ENCODE results near the gene TPD52L1. TPM values are rescaled to one million over a fixed set of nuclear protein-coding genes. Genes with fewer than 3 reads are reported as not detected.

TPD52L1 gene
- total RNA-seq, 1 donor from 2014 or later, result 57.8 TPM

DNA sequence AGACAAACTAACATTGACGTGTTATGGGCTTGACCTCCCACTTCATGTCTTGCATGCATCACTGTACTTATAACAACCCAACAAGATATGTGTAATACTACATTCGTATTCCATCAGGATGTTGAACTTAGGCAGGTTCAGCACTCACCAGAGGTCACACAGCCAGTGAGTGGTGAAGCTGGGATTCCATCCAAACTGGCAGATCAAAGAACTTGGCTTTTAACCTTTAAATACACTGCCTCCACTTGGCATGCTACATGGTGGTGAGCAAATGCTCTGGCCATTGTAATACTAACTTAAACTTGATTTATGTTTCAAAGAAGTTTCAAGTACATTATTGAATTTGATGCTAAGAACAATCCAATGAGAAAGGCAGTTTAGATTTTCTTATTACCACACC is 158.9 kb downstream of the TPD52L1 start:
- intact Hi-C loops (cut with micrococcal nuclease), result loop anchor here (5.0 kb wide), 1 partner anchor 440 kb away; no protein-coding TSS in a partner anchor
- DNase-seq (no peak), ATAC-seq (peak; percentile 32)

DNA sequence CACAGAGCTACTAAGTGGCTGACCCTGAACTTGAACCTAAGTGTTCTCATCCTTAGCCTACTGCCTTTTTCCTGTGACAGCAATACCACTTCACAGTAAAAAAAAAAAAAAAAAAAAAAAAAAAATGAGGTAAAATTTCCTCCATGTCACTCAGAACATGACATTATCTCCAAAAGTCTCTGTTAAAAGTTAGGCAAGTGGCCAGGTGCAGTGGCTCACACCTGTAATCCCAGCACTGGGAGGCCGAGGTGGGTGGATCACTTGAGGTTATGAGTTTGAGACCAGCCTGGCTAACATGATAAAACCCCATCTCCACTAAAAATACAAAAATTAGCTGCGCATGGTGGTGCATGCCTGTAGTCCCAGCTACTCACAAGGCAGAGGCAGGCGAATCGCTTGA is 159.4 kb downstream of the TPD52L1 start:
- no peak for DNase-seq
- intact Hi-C loops (cut with micrococcal nuclease), result loop anchor here (5.0 kb wide), 1 partner anchor 439 kb away; no protein-coding TSS in a partner anchor
- ATAC-seq, result no peak

Other genes with a start within 250 kb of the TPD52L1 start
- 8.5 TPM for gene RNF217, start 191.3 kb upstream of the TPD52L1 start, total RNA-seq
- 92.0 TPM for gene HDDC2, start 148.2 kb downstream of the TPD52L1 start, total RNA-seq

All from left ventricle myocardium superior (tissue), 1 donor.